Erythroblast (primary cell): ENCODE results near the gene TNPO2.
"Not testable (repeated sequence)": the region's sequence is repeated elsewhere in the genome, so short reads cannot be mapped to it uniquely, and the experiment has no call there.

Source experiments
- GATA1 ChIP-seq: IDR thresholded peaks from 2 replicates; pipeline ENCODE4 v1.6.1; 2011; ENCODE audit warnings: low read depth, mild to moderate bottlenecking, control low read depth, low read length, moderate library complexity
- POLR2A ChIP-seq: IDR thresholded peaks from 2 replicates; pipeline ENCODE4 v1.6.1; 2011; ENCODE audit warnings: mild to moderate bottlenecking, low read length

DNA sequence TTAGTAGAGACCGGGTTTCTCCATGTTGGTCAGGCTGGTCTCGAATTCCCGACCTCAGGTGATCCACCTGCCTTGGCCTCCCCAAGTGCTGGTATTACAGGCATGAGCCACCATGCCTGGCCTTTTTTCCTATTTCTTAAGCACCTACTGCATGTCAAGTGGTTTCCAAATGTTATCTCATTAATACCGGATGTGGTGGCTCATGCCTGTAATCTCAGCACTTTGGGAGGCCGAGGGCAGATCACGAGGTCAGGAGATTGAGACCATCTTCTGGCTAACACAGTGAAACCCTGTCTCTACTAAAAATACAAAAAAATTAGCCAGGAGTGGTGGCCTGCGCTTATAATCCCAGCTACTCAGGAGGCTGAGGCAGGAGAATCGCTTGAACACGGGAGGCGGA, 1.9 kb upstream of the TNPO2 start:
- not testable (repeated sequence) for TF ChIP-seq POLR2A, GATA1
